ENCODE results near the gene GSX2. TPM values are rescaled to one million over a fixed set of nuclear protein-coding genes. Genes with fewer than 3 reads are reported as not detected.

Gene GSX2
- total and polyA plus RNA-seq, 2 of the 8 experiments (the other 6 are each of a cell fraction or from before 2014, with no cell fraction given) = not detected

DNA sequence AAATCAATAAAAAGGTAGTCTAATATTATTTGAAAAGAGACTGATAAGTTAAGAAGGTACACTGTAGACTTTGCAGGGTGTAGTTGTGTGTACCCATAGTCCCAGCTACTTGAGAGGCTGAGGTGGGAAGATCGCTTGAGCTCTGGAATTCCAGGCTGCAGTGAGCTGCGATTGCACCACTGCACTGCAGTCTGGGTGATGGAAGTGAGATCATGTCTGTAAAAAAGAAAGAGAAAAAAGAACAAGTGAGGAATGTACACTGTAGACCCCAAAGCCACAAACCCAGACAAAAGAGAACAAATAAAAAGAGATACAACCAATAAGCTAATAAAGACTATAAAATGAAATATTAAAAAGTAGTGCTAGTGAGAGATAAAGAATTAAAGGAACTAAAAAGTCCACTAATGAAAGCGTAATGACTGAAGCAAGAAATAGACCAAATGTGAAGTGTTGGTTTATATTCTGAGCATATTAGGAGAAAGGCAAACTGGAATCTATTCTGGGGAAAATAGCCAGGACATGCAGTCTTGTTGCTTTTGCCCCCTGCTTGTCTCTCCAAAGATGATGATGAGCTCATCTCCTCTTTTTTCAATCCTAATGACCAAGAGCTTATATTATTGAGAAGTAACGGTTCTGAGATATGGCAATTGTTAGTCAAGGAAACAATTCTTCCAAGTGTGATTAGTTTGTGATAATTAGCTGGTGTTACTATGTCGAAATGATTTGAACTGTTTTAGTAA lies 19.1 kb downstream of the GSX2 start:
- CTCF ChIA-PET (ENCODE audit: partially characterized antibody) = interaction anchor here (1.8 kb wide), 1 partner anchor 10 kb away, joined by 5 read pairs; no protein-coding TSS in a partner anchor
- H3K79me1 ChIP-seq (ENCODE audit: low read depth, low read length) = no peaks in the 10 kb centered on the region

More for the DNA sequence above, 19.1 kb downstream of the GSX2 start:
- no peak overlapping the region for H2BK12ac ChIP-seq (ENCODE audit: low read depth, low read length)
- no peaks in the 10 kb centered on the region for H3K79me2 ChIP-seq (ENCODE audit: control insufficient read depth in 1 of 2, insufficient read depth in 2 of 2, low read length in 2 of 2)
- no peaks in the 10 kb centered on the region for H4K20me1 ChIP-seq (replicated peaks in 1 of 2; ENCODE audit: control insufficient read depth in 1 of 2, insufficient read depth in 2 of 2, low read length in 2 of 2)
- H3K14ac ChIP-seq (ENCODE audit: insufficient read length) = no peak overlapping the region
- H2AFZ ChIP-seq (ENCODE audit: low read length) = no peak overlapping the region
- 92% methylated on average over 5 of the region's 5 CpGs; no CpG with 5 or more reads in 1 of the 2 experiments for WGBS, 2 experiments (ENCODE audit: extremely low coverage in 1 of 2, insufficient coverage in 1 of 2, insufficient read length in 1 of 2, insufficient replicate concordance in 2 of 2, low coverage in 1 of 2, low lambda C conversion rate in 2 of 2, missing lambda C conversion rate in 1 of 2)
- no peak overlapping the region for H3K4me3 ChIP-seq (ENCODE audit: extremely low read depth in 1 of 4, insufficient read depth in 2 of 4, low read depth in 3 of 4, low read length in 4 of 4)
- DNase-seq (ENCODE audit: low read depth in 1 of 2, low spot score in 2 of 2) (no peak), FAIRE-seq (no peak)
- no peaks in the 10 kb centered on the region for H3K27me3 ChIP-seq (replicated peaks in 1 of 4; ENCODE audit: control insufficient read depth in 3 of 4, extremely low read depth in 1 of 4, insufficient read depth in 3 of 4, low read length in 3 of 4)
- H3K23me2 ChIP-seq (ENCODE audit: low read depth, low read length) = no peaks in the 10 kb centered on the region
- no peaks in the 10 kb centered on the region for H3K4me1 ChIP-seq (replicated peaks in 1 of 4; ENCODE audit: control insufficient read depth in 3 of 4, insufficient read depth in 4 of 4, low read length in 3 of 4)
- no peak overlapping the region for H3K4me2 ChIP-seq (ENCODE audit: insufficient read depth in 1 of 2, low read depth in 2 of 2, low read length in 2 of 2)
- no peak overlapping the region for H2BK120ac ChIP-seq (replicated peaks; ENCODE audit: low read depth, low read length)
- H3K36me3 ChIP-seq (ENCODE audit: control insufficient read depth in 2 of 4, insufficient read depth in 4 of 4, low read length in 3 of 4) = no peaks in the 10 kb centered on the region
- no peak overlapping the region for H3K27ac ChIP-seq (ENCODE audit: low read depth, low read length)
- no peak overlapping the region for H3K9ac ChIP-seq (replicated peaks in 1 of 4; ENCODE audit: extremely low read depth in 1 of 4, low read depth in 3 of 4, low read length in 3 of 4)
- TF ChIP-seq SP1 (IDR thresholded peaks at IDR 0.05; ENCODE audit: low read depth, low read length) (no peak), TBP (IDR thresholded peaks at IDR 0.05; ENCODE audit: low read depth, low read length) (no peak)
- no peak overlapping the region for H2BK20ac ChIP-seq (ENCODE audit: low read length)
- no peak overlapping the region for H3K4ac ChIP-seq (replicated peaks; ENCODE audit: insufficient read length, low read depth, low read length)
- no peak overlapping the region for H2BK5ac ChIP-seq (ENCODE audit: low read depth, low read length)
- H3K18ac ChIP-seq (ENCODE audit: extremely low read depth, low read length) = no peak overlapping the region
- H2BK15ac ChIP-seq (ENCODE audit: low read length) = no peak overlapping the region
- H3K56ac ChIP-seq (replicated peaks; ENCODE audit: insufficient read length, low read depth, low read length) = no peak overlapping the region
- H3K23ac ChIP-seq (ENCODE audit: insufficient read length) = no peak overlapping the region
- no peak overlapping the region for H2AK5ac ChIP-seq (ENCODE audit: low read depth, low read length)
- POLR2A ChIA-PET (ENCODE audit: partially characterized antibody) = interaction anchor here (0.6 kb wide), 1 partner anchor 18 kb away, joined by 3 read pairs; no protein-coding TSS in a partner anchor
- H4K8ac ChIP-seq (ENCODE audit: extremely low read depth, insufficient read depth, low read length) = no peak overlapping the region
- H4K91ac ChIP-seq (replicated peaks; ENCODE audit: insufficient read length, low read length) = no peak overlapping the region
- no peak overlapping the region for H4K5ac ChIP-seq (ENCODE audit: insufficient read length, low read depth, low read length)
- no peaks in the 10 kb centered on the region for H3K9me3 ChIP-seq (ENCODE audit: insufficient read depth in 2 of 2, low read depth in 1 of 2, low read length in 1 of 2)

Measured in H1 (cell line).